Esophagus squamous epithelium (tissue), 4 donors: ENCODE data around the gene CORO7.

Source experiments
- POLR2A ChIP-seq, 4 donors: fragments of 450-650 bp; IDR thresholded peaks; one replicate each; pipeline ENCODE4 v1.6.1; 2017; ENCODE audit warnings: antibody characterized with exemption in 4 of 4, mild to moderate bottlenecking in 4 of 4, moderate library complexity in 3 of 4
- TF ChIP-seq, protein P1 (sequence below), 6 experiments: fragments of 450-650 bp in 4 of 6; fragments of 200-600 bp in 2 of 6; sonication (generic) in 2 of 6; IDR thresholded peaks; one replicate each; pipeline ENCODE4 v1.5.1; 2016 to 2019; ENCODE audit warnings: antibody characterized with exemption in 6 of 6, mild to moderate bottlenecking in 4 of 6, moderate library complexity in 4 of 6

DNA sequence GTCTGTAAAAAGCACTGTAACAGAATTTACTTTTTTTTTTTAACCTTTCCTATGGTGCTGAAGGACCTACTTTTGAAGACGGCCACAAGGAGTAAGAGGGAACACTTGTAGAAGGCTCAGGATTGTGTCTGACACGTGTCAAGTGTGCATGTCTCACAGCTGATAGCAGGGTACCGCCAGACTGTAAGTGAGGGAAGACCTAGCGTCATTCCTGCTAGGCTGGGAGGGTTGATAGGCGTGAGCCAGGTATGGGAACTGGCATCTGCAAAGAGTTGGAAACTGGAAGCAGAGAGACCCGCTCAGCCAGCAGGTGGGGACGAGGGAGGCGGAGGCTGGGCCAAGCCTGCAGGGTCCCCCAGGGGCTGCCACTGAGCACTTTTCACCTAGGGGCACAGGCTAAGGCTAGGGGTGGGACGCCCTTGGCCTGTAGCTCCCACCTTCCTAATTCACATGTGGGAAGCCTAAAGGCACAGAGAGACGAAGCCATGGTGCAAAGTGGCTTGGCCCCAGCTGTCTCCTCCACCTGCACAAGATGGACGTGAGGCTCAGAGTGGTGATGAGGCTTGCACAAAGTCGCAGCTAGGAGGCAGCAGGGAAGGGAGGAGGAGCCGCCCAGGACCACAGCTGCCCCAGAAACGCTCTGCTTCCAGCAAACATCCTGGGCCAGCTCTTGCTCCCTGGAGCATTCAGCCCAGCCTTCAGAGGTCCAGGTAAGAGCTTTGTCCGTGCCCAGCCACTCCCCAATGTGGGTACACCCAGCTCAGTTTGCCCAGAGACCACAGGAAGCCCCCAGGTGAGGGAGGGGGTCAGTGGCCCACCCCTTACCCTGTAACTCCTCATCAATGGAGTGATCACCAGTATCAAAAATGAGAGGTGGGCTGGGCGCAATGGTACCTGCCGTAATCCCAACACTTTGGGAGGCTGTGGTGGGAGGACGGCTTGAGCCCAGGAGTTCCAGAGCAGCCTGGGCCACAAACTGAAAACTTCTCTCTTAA lies 25.8 kb downstream of the CORO7 start:
- TF ChIP-seq, protein P1, sequence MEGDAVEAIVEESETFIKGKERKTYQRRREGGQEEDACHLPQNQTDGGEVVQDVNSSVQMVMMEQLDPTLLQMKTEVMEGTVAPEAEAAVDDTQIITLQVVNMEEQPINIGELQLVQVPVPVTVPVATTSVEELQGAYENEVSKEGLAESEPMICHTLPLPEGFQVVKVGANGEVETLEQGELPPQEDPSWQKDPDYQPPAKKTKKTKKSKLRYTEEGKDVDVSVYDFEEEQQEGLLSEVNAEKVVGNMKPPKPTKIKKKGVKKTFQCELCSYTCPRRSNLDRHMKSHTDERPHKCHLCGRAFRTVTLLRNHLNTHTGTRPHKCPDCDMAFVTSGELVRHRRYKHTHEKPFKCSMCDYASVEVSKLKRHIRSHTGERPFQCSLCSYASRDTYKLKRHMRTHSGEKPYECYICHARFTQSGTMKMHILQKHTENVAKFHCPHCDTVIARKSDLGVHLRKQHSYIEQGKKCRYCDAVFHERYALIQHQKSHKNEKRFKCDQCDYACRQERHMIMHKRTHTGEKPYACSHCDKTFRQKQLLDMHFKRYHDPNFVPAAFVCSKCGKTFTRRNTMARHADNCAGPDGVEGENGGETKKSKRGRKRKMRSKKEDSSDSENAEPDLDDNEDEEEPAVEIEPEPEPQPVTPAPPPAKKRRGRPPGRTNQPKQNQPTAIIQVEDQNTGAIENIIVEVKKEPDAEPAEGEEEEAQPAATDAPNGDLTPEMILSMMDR (IDR thresholded peaks at IDR 0.05): no peak
- no peak for TF ChIP-seq POLR2A (IDR thresholded peaks at IDR 0.05)
